Endodermal cell (in vitro differentiated cells): ENCODE data around the gene CORO2A. TPM values are rescaled to one million over a fixed set of nuclear protein-coding genes. Genes with fewer than 3 reads are reported as not detected.

ENCODE experiments used
- DNase-seq: peaks from one replicate; pipeline ENCODE4 v3.0.0-alpha.2; 2017
- H3K27ac ChIP-seq: 2 replicates; pipeline ENCODE4 v1.5.1; 2013; ENCODE audit warnings: mild to moderate bottlenecking, low read depth, low read length, moderate library complexity
- H3K27me3 ChIP-seq: 2 replicates; pipeline ENCODE4 v1.6.1; 2013; ENCODE audit warnings: mild to moderate bottlenecking, low read length, moderate library complexity; ENCODE audit not compliant: insufficient read depth, control insufficient read depth, poor library complexity, severe bottlenecking
- H3K36me3 ChIP-seq: 2 replicates; pipeline ENCODE4 v1.7.0; 2013; ENCODE audit warnings: mild to moderate bottlenecking, low read length, moderate library complexity; ENCODE audit not compliant: control insufficient read depth, insufficient read depth
- H3K4me1 ChIP-seq: one replicate; pipeline ENCODE4 v1.7.0; 2013; ENCODE audit warnings: low read length; ENCODE audit not compliant: control insufficient read depth, insufficient read depth
- H3K4me3 ChIP-seq: 2 replicates; pipeline ENCODE4 v1.5.1; 2013; ENCODE audit warnings: mild to moderate bottlenecking, low read length, moderate library complexity
- H3K9ac ChIP-seq: 2 replicates; pipeline ENCODE4 v1.6.1; 2013; ENCODE audit warnings: mild to moderate bottlenecking, low read length, moderate library complexity; ENCODE audit not compliant: poor library complexity, severe bottlenecking; ENCODE audit errors: extremely low read depth
- H3K9me3 ChIP-seq: 2 replicates; pipeline ENCODE4 v1.6.1; 2013; ENCODE audit warnings: mild to moderate bottlenecking, low read length, moderate library complexity; ENCODE audit not compliant: control insufficient read depth
- H3K27ac Mint-ChIP-seq: 2 replicates; pipeline ENCODE4 v1.8.0; 2020; ENCODE audit warnings: mixed read lengths
- H3K27me3 Mint-ChIP-seq: 2 replicates; pipeline ENCODE4 v1.8.0; 2021; ENCODE audit warnings: mild to moderate bottlenecking, mixed read lengths; ENCODE audit not compliant: insufficient read depth
- H3K36me3 Mint-ChIP-seq: 2 replicates; pipeline ENCODE4 v1.8.0; 2020; ENCODE audit warnings: low read depth, mixed read lengths
- H3K4me1 Mint-ChIP-seq: 2 replicates; pipeline ENCODE4 v1.8.0; 2020; ENCODE audit warnings: mixed read lengths
- H3K4me3 Mint-ChIP-seq: 2 replicates; pipeline ENCODE4 v1.8.0; 2020; ENCODE audit warnings: mild to moderate bottlenecking, moderate library complexity, mixed read lengths
- H3K9me3 Mint-ChIP-seq: 2 replicates; pipeline ENCODE4 v1.8.0; 2020; ENCODE audit warnings: mild to moderate bottlenecking, mixed read lengths
- CTCF ChIP-seq: fragments of 200-600 bp; sonication (generic); conservative IDR thresholded peaks from 2 replicates; pipeline ENCODE4 v1.5.0; 2021; ENCODE audit warnings: antibody characterized with exemption, mild to moderate bottlenecking
- whole genome bisulfite sequencing, 2 experiments: methylation state at CpG; one replicate each; pipeline versions ENCODE4 v1.1.5 to v1.1.7; 2013; ENCODE audit warnings: missing lambda C conversion rate in 2 of 2, mixed read lengths in 1 of 2; ENCODE audit not compliant: insufficient coverage in 1 of 2, insufficient read length in 1 of 2; 5-methylcytosine and 5-hydroxymethylcytosine counted together
- total RNA-seq, 2 donors: library from RNA; stranded (reverse); fragmentation: NEBNext Ultra II Directional in 1 of 2; extraction: Animal tissue kit (Norgen Biotek cat#: 25700) in 1 of 2; gene quantifications; 2 replicates in 1 of 2; 3 replicates in 1 of 2; pipeline ENCODE4 v1.2.1, GENCODE V29; 2021

The CORO2A gene
- total RNA-seq, 2 donors from 2014 or later, result 21.0 to 22.8 TPM

GRCh38 chr9:98086461-98086860 is 106.0 kb downstream of the CORO2A start:
- H3K36me3 Mint-ChIP-seq, result peaks cover 20% of the 10 kb centered on the region
- H3K36me3 ChIP-seq, result peaks cover 29% of the 10 kb centered on the region
- H3K9me3 Mint-ChIP-seq, result no peaks in the 10 kb centered on the region
- 95 to 100% methylated on average over 4 of the region's 4 CpGs for WGBS, 2 experiments
- H3K27me3 Mint-ChIP-seq, result peaks cover 30% of the 10 kb centered on the region
- no peak overlapping the region for H3K27ac ChIP-seq
- peaks cover 15% of the 10 kb centered on the region for H3K4me1 Mint-ChIP-seq
- no peak for DNase-seq
- H3K4me3 ChIP-seq, result no peak overlapping the region
- no peaks in the 10 kb centered on the region for H3K27me3 ChIP-seq
- H3K9ac ChIP-seq, result no peak overlapping the region
- no peak overlapping the region for H3K27ac Mint-ChIP-seq
- no peak for TF ChIP-seq CTCF
- H3K9me3 ChIP-seq, result no peaks in the 10 kb centered on the region
- H3K4me1 ChIP-seq, result peaks cover 6% of the 10 kb centered on the region
- no peak overlapping the region for H3K4me3 Mint-ChIP-seq

GRCh38 chr9:98085944-98086343 is 106.5 kb downstream of the CORO2A start:
- Histone ChIP-seq H3K36me3 (peaks cover 33% of the 10 kb centered on the region), H3K9ac (no peak overlapping the region), H3K27ac (no peak overlapping the region), H3K4me1 (peaks cover 6% of the 10 kb centered on the region), H3K9me3 (no peaks in the 10 kb centered on the region), H3K4me3 (no peak overlapping the region), H3K27me3 (no peaks in the 10 kb centered on the region)
- no peak overlapping the region for H3K27ac Mint-ChIP-seq
- peak; percentile 82 for DNase-seq
- H3K4me1 Mint-ChIP-seq, result peaks cover 15% of the 10 kb centered on the region
- no peaks in the 10 kb centered on the region for H3K9me3 Mint-ChIP-seq
- H3K36me3 Mint-ChIP-seq, result peaks cover 20% of the 10 kb centered on the region
- WGBS, 2 experiments, result 61 to 69% methylated on average over 7 of the region's 7 CpGs
- H3K27me3 Mint-ChIP-seq, result peaks cover 30% of the 10 kb centered on the region
- no peak overlapping the region for H3K4me3 Mint-ChIP-seq
- no peak for TF ChIP-seq CTCF

- Mint-ChIP-seq H3K4me1 (peaks cover 15% of the 10 kb centered on the region), H3K4me3 (no peak overlapping the region), H3K27me3 (peaks cover 30% of the 10 kb centered on the region), H3K9me3 (no peaks in the 10 kb centered on the region), H3K36me3 (peaks cover 22% of the 10 kb centered on the region), H3K27ac (no peak overlapping the region)
- Histone ChIP-seq H3K36me3 (peaks cover 42% of the 10 kb centered on the region), H3K9ac (no peak overlapping the region), H3K4me1 (peaks cover 6% of the 10 kb centered on the region), H3K4me3 (no peak overlapping the region), H3K27me3 (no peaks in the 10 kb centered on the region), H3K9me3 (no peaks in the 10 kb centered on the region), H3K27ac (no peak overlapping the region)
- DNase-seq, result no peak
- no peak for TF ChIP-seq CTCF
- whole genome bisulfite sequencing, 2 experiments, result 92 to 96% methylated on average over 2 to 4 of the region's 4 CpGs
Observed at GRCh38 chr9:98085058-98085457, 107.4 kb downstream of the CORO2A start.
